H1 (cell line): ENCODE data around the gene ITPK1. TPM values are rescaled to one million over a fixed set of nuclear protein-coding genes. Genes with fewer than 3 reads are reported as not detected.

Source experiments
- CTCF ChIA-PET: fragments of 300-600 bp; sonication (Branson Sonifier 250); formaldehyde crosslinking; loops from one replicate; lab custom pipeline; 2021; ENCODE audit not compliant: partially characterized antibody; lab: Charles Lee
- POLR2A ChIA-PET: fragments of 300-600 bp; sonication (Branson Sonifier 250); formaldehyde crosslinking; loops from one replicate; lab custom pipeline; 2021; ENCODE audit warnings: inconsistent platforms; ENCODE audit not compliant: partially characterized antibody; lab: Charles Lee
- DNase-seq, 2 experiments: peaks; one replicate each; pipeline versions ENCODE4 v3.0.0 to v3.0.0-alpha.2; 2010 to 2022; ENCODE audit warnings: low spot score in 2 of 2, low read depth in 1 of 2, mixed read lengths in 1 of 2
- FAIRE-seq: peaks from 2 replicates; lab custom pipeline; 2011; peaks lifted over from hg19 to GRCh38; lab: Jason Lieb, UNC
- H2AFZ ChIP-seq: 2 replicates; pipeline ENCODE4 v1.8.1; 2012; ENCODE audit warnings: low read length, inconsistent platforms
- H2AK5ac ChIP-seq: 2 replicates; pipeline ENCODE4 v1.6.1; 2013; ENCODE audit warnings: low read depth, low read length
- H2BK120ac ChIP-seq: replicated peaks from 2 replicates; pipeline ENCODE3; 2013; ENCODE audit warnings: low read depth, low read length, inconsistent platforms
- H2BK12ac ChIP-seq: 2 replicates; pipeline ENCODE4 v1.6.1; 2013; ENCODE audit warnings: low read depth, low read length
- H2BK15ac ChIP-seq: 2 replicates; pipeline ENCODE4 v1.6.1; 2013; ENCODE audit warnings: low read length
- H2BK20ac ChIP-seq: 2 replicates; pipeline ENCODE4 v1.6.1; 2013; ENCODE audit warnings: low read length
- H2BK5ac ChIP-seq: 2 replicates; pipeline ENCODE4 v1.6.1; 2013; ENCODE audit warnings: low read depth, low read length
- H3K14ac ChIP-seq: 2 replicates; pipeline ENCODE4 v1.6.1; 2013; ENCODE audit warnings: inconsistent platforms; ENCODE audit not compliant: insufficient read length
- H3K18ac ChIP-seq: 2 replicates; pipeline ENCODE4 v1.6.1; 2013; ENCODE audit warnings: low read length; ENCODE audit errors: extremely low read depth
- H3K23ac ChIP-seq: 2 replicates; pipeline ENCODE4 v1.6.1; 2013; ENCODE audit warnings: inconsistent platforms; ENCODE audit not compliant: insufficient read length
- H3K23me2 ChIP-seq: 2 replicates; pipeline ENCODE4 v1.6.1; 2013; ENCODE audit warnings: low read depth, low read length
- H3K27ac ChIP-seq: 2 replicates; pipeline ENCODE4 v1.6.1; 2011; ENCODE audit warnings: low read depth, low read length, inconsistent platforms
- H3K27me3 ChIP-seq, 4 experiments: replicated peaks in 1 of 4; 1 replicate in 1 of 4; 2 replicates in 3 of 4; pipeline versions ENCODE4 v1.6.1 to v1.8.1; 2011 to 2013; ENCODE audit warnings: low read length in 3 of 4, mild to moderate bottlenecking in 3 of 4, inconsistent platforms in 2 of 4, mixed read lengths in 2 of 4, moderate library complexity in 1 of 4; ENCODE audit not compliant: control insufficient read depth in 3 of 4, insufficient read depth in 3 of 4; ENCODE audit errors: extremely low read depth in 1 of 4
- H3K36me3 ChIP-seq, 4 experiments: 2 replicates each; pipeline versions ENCODE4 v1.6.1 to v1.8.1; 2011 to 2013; ENCODE audit warnings: mild to moderate bottlenecking in 4 of 4, low read length in 3 of 4, moderate library complexity in 2 of 4, control low read depth in 1 of 4, inconsistent platforms in 1 of 4; ENCODE audit not compliant: insufficient read depth in 4 of 4, control insufficient read depth in 2 of 4
- H3K4ac ChIP-seq: replicated peaks from 2 replicates; pipeline ENCODE3; 2013; ENCODE audit warnings: low read length, low read depth, mixed read lengths, inconsistent platforms; ENCODE audit not compliant: insufficient read length
- H3K4me1 ChIP-seq, 4 experiments: replicated peaks in 1 of 4; 1 replicate in 1 of 4; 2 replicates in 3 of 4; pipeline versions ENCODE4 v1.6.1 to v1.8.1; 2011 to 2013; ENCODE audit warnings: low read length in 3 of 4, inconsistent platforms in 2 of 4, mixed read lengths in 1 of 4; ENCODE audit not compliant: insufficient read depth in 4 of 4, control insufficient read depth in 3 of 4
- H3K4me2 ChIP-seq, 2 experiments: 2 replicates each; pipeline versions ENCODE4 v1.6.1 to v1.8.1; 2011 to 2013; ENCODE audit warnings: low read depth in 2 of 2, low read length in 2 of 2, control low read depth in 1 of 2, inconsistent platforms in 1 of 2, mild to moderate bottlenecking in 1 of 2; ENCODE audit not compliant: insufficient read depth in 1 of 2
- H3K4me3 ChIP-seq, 4 experiments: fragments of 200-600, 300-600 bp in 1 of 4; sonication (generic), shearing (Covaris generic), sonication (Bioruptor Twin) in 1 of 4; 2 replicates each; pipeline versions ENCODE4 v1.5.1 to v1.8.1; 2011 to 2016; ENCODE audit warnings: low read length in 4 of 4, low read depth in 3 of 4, control low read depth in 2 of 4, inconsistent platforms in 2 of 4, mild to moderate bottlenecking in 2 of 4, mixed read lengths in 1 of 4, moderate library complexity in 1 of 4; ENCODE audit not compliant: insufficient read depth in 2 of 4; ENCODE audit errors: extremely low read depth in 1 of 4
- H3K56ac ChIP-seq: replicated peaks from 2 replicates; pipeline ENCODE3; 2013; ENCODE audit warnings: low read depth, mild to moderate bottlenecking, mixed read lengths, low read length, inconsistent platforms; ENCODE audit not compliant: insufficient read length
- H3K79me1 ChIP-seq: 2 replicates; pipeline ENCODE4 v1.6.1; 2013; ENCODE audit warnings: low read depth, low read length, control low read depth
- H3K79me2 ChIP-seq, 2 experiments: 2 replicates each; pipeline versions ENCODE4 v1.6.1 to v1.8.1; 2012 to 2013; ENCODE audit warnings: low read length in 2 of 2, mild to moderate bottlenecking in 2 of 2, inconsistent platforms in 1 of 2; ENCODE audit not compliant: insufficient read depth in 2 of 2, control insufficient read depth in 1 of 2
- H3K9ac ChIP-seq, 4 experiments: replicated peaks in 1 of 4; 1 replicate in 1 of 4; 2 replicates in 3 of 4; pipeline versions ENCODE4 v1.6.1 to v1.8.1; 2011 to 2013; ENCODE audit warnings: low read depth in 3 of 4, low read length in 3 of 4, control low read depth in 2 of 4, mild to moderate bottlenecking in 2 of 4, moderate library complexity in 2 of 4, inconsistent platforms in 1 of 4; ENCODE audit errors: extremely low read depth in 1 of 4
- H3K9me3 ChIP-seq, 2 experiments: 2 replicates each; pipeline versions ENCODE4 v1.6.1 to v1.8.1; 2012 to 2013; ENCODE audit warnings: mild to moderate bottlenecking in 2 of 2, moderate library complexity in 2 of 2, control low read depth in 1 of 2, inconsistent platforms in 1 of 2, low read depth in 1 of 2, low read length in 1 of 2, mixed read lengths in 1 of 2; ENCODE audit not compliant: insufficient read depth in 2 of 2
- H4K20me1 ChIP-seq, 2 experiments: replicated peaks in 1 of 2; 2 replicates each; pipeline versions ENCODE3 to v1.8.1; 2011 to 2013; ENCODE audit warnings: inconsistent platforms in 2 of 2, low read length in 2 of 2, mild to moderate bottlenecking in 1 of 2; ENCODE audit not compliant: insufficient read depth in 2 of 2, control insufficient read depth in 1 of 2
- H4K5ac ChIP-seq: 2 replicates; pipeline ENCODE4 v1.6.1; 2013; ENCODE audit warnings: low read length, low read depth, mixed read lengths, inconsistent platforms; ENCODE audit not compliant: insufficient read length
- H4K8ac ChIP-seq: 2 replicates; pipeline ENCODE4 v1.8.0; 2013; ENCODE audit warnings: mild to moderate bottlenecking, moderate library complexity, low read length, inconsistent platforms; ENCODE audit not compliant: insufficient read depth; ENCODE audit errors: extremely low read depth
- H4K91ac ChIP-seq: replicated peaks from 2 replicates; pipeline ENCODE3; 2013; ENCODE audit warnings: low read length, mixed read lengths, inconsistent platforms; ENCODE audit not compliant: insufficient read length
- BACH1 ChIP-seq: IDR thresholded peaks from 2 replicates; pipeline ENCODE4 v1.6.1; 2012; ENCODE audit warnings: low read length, improper control_type of control experiment
- CBX5 ChIP-seq: fragments of 300-800, 300-1000 bp; sonication (generic); IDR thresholded peaks from 2 replicates; pipeline ENCODE4 v1.7.1; 2016; ENCODE audit warnings: antibody characterized with exemption, low read length, low read depth
- CTBP2 ChIP-seq: IDR thresholded peaks from 2 replicates; pipeline ENCODE4 v1.7.0; 2011; ENCODE audit warnings: borderline replicate concordance, mild to moderate bottlenecking, moderate library complexity, mixed read lengths, low read length; ENCODE audit not compliant: insufficient read depth, insufficient read length
- FOSL1 ChIP-seq: IDR thresholded peaks from 2 replicates; pipeline ENCODE4 v1.6.1; 2011; ENCODE audit warnings: mild to moderate bottlenecking, low read depth, low read length, moderate library complexity; ENCODE audit not compliant: insufficient read depth
- KDM5A ChIP-seq: fragments of 200-600 bp; IDR thresholded peaks from 2 replicates; pipeline ENCODE4 v1.7.1; 2012; ENCODE audit warnings: mild to moderate bottlenecking, low read length, inconsistent platforms, mixed read lengths
- MAFK ChIP-seq: IDR thresholded peaks from 2 replicates; pipeline ENCODE4 v1.6.1; 2012; ENCODE audit warnings: low read depth, mild to moderate bottlenecking, improper control_type of control experiment, low read length
- NANOG ChIP-seq: IDR thresholded peaks from 2 replicates; pipeline ENCODE4 v1.6.1; 2011; ENCODE audit warnings: low read length, low read depth, mild to moderate bottlenecking, inconsistent platforms; ENCODE audit not compliant: insufficient read depth, poor library complexity, severe bottlenecking
- NRF1 ChIP-seq: IDR thresholded peaks from 2 replicates; pipeline ENCODE4 v1.6.1; 2011; ENCODE audit warnings: mild to moderate bottlenecking, low read depth, low read length, improper control_type of control experiment
- RBBP5 ChIP-seq: IDR thresholded peaks from 2 replicates; pipeline ENCODE4 v1.7.1; 2012; ENCODE audit warnings: low read depth, mild to moderate bottlenecking, inconsistent platforms, low read length, moderate library complexity, borderline replicate concordance
- SP2 ChIP-seq: IDR thresholded peaks from 2 replicates; pipeline ENCODE4 v1.6.1; 2012; ENCODE audit warnings: mild to moderate bottlenecking, low read length, inconsistent platforms
- SUZ12 ChIP-seq: fragments of 200-600 bp; sonication (generic); IDR thresholded peaks from 2 replicates; pipeline ENCODE4 v1.6.1; 2012; ENCODE audit warnings: mild to moderate bottlenecking, inconsistent platforms, low read length, moderate library complexity, mixed read lengths
- TEAD4 ChIP-seq: IDR thresholded peaks from 2 replicates; pipeline ENCODE4 v1.6.1; 2012; ENCODE audit warnings: low read depth, low read length, inconsistent platforms, mixed read lengths
- WGBS, 2 experiments: shearing (Covaris generic) in 1 of 2; methylation state at CpG; one replicate each; pipeline versions ENCODE4 v1.1.6 to v1.1.7; 2013 to 2015; ENCODE audit warnings: low lambda C conversion rate in 2 of 2, mixed read lengths in 2 of 2, inconsistent platforms in 1 of 2, low coverage in 1 of 2, missing lambda C conversion rate in 1 of 2; ENCODE audit not compliant: insufficient replicate concordance in 2 of 2, insufficient coverage in 1 of 2, insufficient read length in 1 of 2; ENCODE audit errors: extremely low coverage in 1 of 2, missing lambda C conversion rate in 1 of 2; 5-methylcytosine and 5-hydroxymethylcytosine counted together
- polyA plus RNA-seq, 7 experiments: library from polyadenylated mRNA; depleted of rRNA in 3 of 7; stranded (reverse) in 5 of 7; unstranded in 2 of 7; fragments of >200 nt in 5 of 7; fragments of 200-250 nt in 2 of 7; gene quantifications; 1 replicate in 5 of 7; 2 replicates in 1 of 7; 4 replicates in 1 of 7; pipeline versions ENCODE4 v1.2.1 to v1.2.3, GENCODE V29; 2011 to 2013; ENCODE audit warnings: missing spikeins in 2 of 7, mixed read lengths in 2 of 7
- total RNA-seq: library from RNA; stranded (reverse); fragmentation: NEBNext Ultra II Directional; extraction: Animal tissue kit (Norgen Biotek cat#: 25700); gene quantifications from 2 replicates; pipeline ENCODE4 v1.2.1, GENCODE V29; 2021
- TF ChIP-seq, protein P1 (sequence below): IDR thresholded peaks from 2 replicates; pipeline ENCODE4 v1.6.1; 2011; ENCODE audit warnings: low read depth, mild to moderate bottlenecking, low read length; ENCODE audit not compliant: insufficient read depth

The ITPK1 gene
- total and polyA plus RNA-seq, 2 of the 8 experiments (the other 6 are each of a cell fraction or from before 2014, with no cell fraction given): 108 to 143 TPM

DNA sequence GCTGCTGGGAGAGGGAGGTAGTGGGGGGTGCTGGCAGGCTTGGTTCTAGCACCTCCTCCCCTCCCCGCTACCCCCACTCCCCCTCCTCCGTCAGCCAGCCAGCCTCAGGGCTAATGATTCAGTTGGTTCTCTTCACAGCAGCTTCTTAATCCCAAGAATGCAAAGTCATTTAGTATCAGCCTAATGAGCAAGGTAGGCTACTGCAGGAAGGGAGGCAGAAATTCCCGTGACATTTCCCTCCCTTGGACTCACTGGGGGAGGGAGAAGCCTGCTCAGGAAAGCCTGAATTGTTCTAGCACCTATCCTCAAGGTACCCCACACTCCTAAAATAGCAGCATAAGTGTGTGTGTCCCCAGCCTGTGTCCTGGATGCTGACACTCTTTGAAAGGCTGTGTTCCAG lies 29.8 kb downstream of the ITPK1 start:
- peaks cover 32 to 37% of the 10 kb centered on the region in 2 experiments for H4K20me1 ChIP-seq
- DNase-seq (no peak), FAIRE-seq (no peak)
- H3K4ac ChIP-seq: no peak overlapping the region
- H3K18ac ChIP-seq: no peak overlapping the region
- POLR2A ChIA-PET: no interaction called here
- H2AFZ ChIP-seq: no peak overlapping the region
- peaks cover 0 to 96% of the 10 kb centered on the region in 2 experiments; a peak in 3 of 4 replicates for H3K79me2 ChIP-seq
- H4K8ac ChIP-seq: 0 out of 2 replicates have a peak overlapping the region, but pooled peaks have one; percentile 82
- H3K27me3 ChIP-seq: no peaks in the 10 kb centered on the region
- no peak overlapping the region for H4K91ac ChIP-seq
- no peak overlapping the region for H3K4me3 ChIP-seq
- H3K23ac ChIP-seq: no peak overlapping the region
- no peak overlapping the region for H2BK15ac ChIP-seq
- no peak overlapping the region for H2BK20ac ChIP-seq
- no peak overlapping the region for H2BK12ac ChIP-seq
- H2BK120ac ChIP-seq: no peak overlapping the region
- H3K79me1 ChIP-seq: peaks cover 37% of the 10 kb centered on the region
- peak overlapping the region; percentile 3 to 32; a peak in 2 of 4 replicates for H3K4me2 ChIP-seq
- H2AK5ac ChIP-seq: no peak overlapping the region
- no peaks in the 10 kb centered on the region for H3K23me2 ChIP-seq
- no peak overlapping the region for H3K9ac ChIP-seq
- TF ChIP-seq NRF1: no peak
- no peak for TF ChIP-seq CBX5
- TF ChIP-seq FOSL1: no peak
- TF ChIP-seq KDM5A: no peak
- TF ChIP-seq BACH1: peak; percentile 66; the same call in 1 of the 2 replicates
- peak; percentile 27; the same call in 1 of the 2 replicates for TF ChIP-seq TEAD4
- peak; percentile 49; the same call in 1 of the 2 replicates for TF ChIP-seq MAFK
- TF ChIP-seq, protein P1, sequence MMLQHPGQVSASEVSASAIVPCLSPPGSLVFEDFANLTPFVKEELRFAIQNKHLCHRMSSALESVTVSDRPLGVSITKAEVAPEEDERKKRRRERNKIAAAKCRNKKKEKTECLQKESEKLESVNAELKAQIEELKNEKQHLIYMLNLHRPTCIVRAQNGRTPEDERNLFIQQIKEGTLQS: no peak
- no peak for TF ChIP-seq SP2
- TF ChIP-seq CTBP2: no peak
- TF ChIP-seq RBBP5: no peak
- no peak for TF ChIP-seq SUZ12
- TF ChIP-seq NANOG: no peak
- peak overlapping the region; percentile 73 for H3K27ac ChIP-seq
- H3K9me3 ChIP-seq: peaks cover 0 to 6% of the 10 kb centered on the region in 2 experiments; a peak in 2 of 4 replicates
- peaks cover 0 to 19% (median 10%) of the 10 kb centered on the region in 4 experiments; a peak in 6 of 7 replicates for H3K4me1 ChIP-seq
- H4K5ac ChIP-seq: no peak overlapping the region
- no peaks in the 10 kb centered on the region; a peak in 1 of 8 replicates for H3K36me3 ChIP-seq
- WGBS, 2 experiments: 29% methylated on average over 3 of the region's 3 CpGs; no CpG with 5 or more reads in 1 of the 2 experiments
- CTCF ChIA-PET: interaction anchor here (1.3 to 1.5 kb wide), 3 partner anchors 11 to 27 kb away, joined by 3 to 4 read pairs (median 4); no protein-coding TSS in a partner anchor
- H3K56ac ChIP-seq: no peak overlapping the region
- H3K14ac ChIP-seq: no peak overlapping the region
- 0 out of 2 replicates have a peak overlapping the region, but pooled peaks have one; percentile 66 for H2BK5ac ChIP-seq
